HG03064 (cell line): ENCODE measurements around the gene TNIP1.

Source experiments
- ATAC-seq: cut with Tn5 transposase; IDR thresholded peaks from one replicate; pipeline ENCODE4 v1.9.1; 2021; ENCODE audit warnings: low read depth; ENCODE audit not compliant: unreplicated experiment

TNIP1 gene

GRCh38 chr5:151047814-151048425 lies 32.9 kb downstream of the TNIP1 start:
- no peak for ATAC-seq

- no peak for ATAC-seq
Observed at GRCh38 chr5:151042453-151043093, 38.3 kb downstream of the TNIP1 start.

GRCh38 chr5:151041577-151042268 lies 39.1 kb downstream of the TNIP1 start:
- ATAC-seq: no peak

GRCh38 chr5:151040211-151040747 lies 40.6 kb downstream of the TNIP1 start:
- no peak for ATAC-seq

GRCh38 chr5:151039665-151040064 lies 41.2 kb downstream of the TNIP1 start:
- no peak for ATAC-seq

- no peak for ATAC-seq
Observed at GRCh38 chr5:151038801-151039238, 42.0 kb downstream of the TNIP1 start.

GRCh38 chr5:151038412-151038745 lies 42.5 kb downstream of the TNIP1 start:
- ATAC-seq: no peak

GRCh38 chr5:151037561-151038411 lies 43.0 kb downstream of the TNIP1 start:
- no peak for ATAC-seq

- no peak for ATAC-seq
Observed at GRCh38 chr5:151036556-151036955, 44.3 kb downstream of the TNIP1 start.

GRCh38 chr5:151034422-151035379 lies 46.1 kb downstream of the TNIP1 start:
- ATAC-seq: no peak

- no peak for ATAC-seq
Observed at GRCh38 chr5:151033217-151033934, 47.5 kb downstream of the TNIP1 start.

GRCh38 chr5:151031554-151031953 lies 49.3 kb downstream of the TNIP1 start:
- no peak for ATAC-seq

- no peak for ATAC-seq
Observed at GRCh38 chr5:151030379-151030778, 50.5 kb downstream of the TNIP1 start.

- no peak for ATAC-seq
Observed at GRCh38 chr5:151030056-151030336, 50.8 kb downstream of the TNIP1 start.

GRCh38 chr5:151029179-151030055 lies 51.4 kb downstream of the TNIP1 start:
- no peak for ATAC-seq

- ATAC-seq: no peak
Observed at GRCh38 chr5:151028717-151029116, 52.1 kb downstream of the TNIP1 start.

- no peak for ATAC-seq
Observed at GRCh38 chr5:151027961-151028479, 52.8 kb downstream of the TNIP1 start.

- ATAC-seq: no peak
Observed at GRCh38 chr5:151026679-151027078, 54.2 kb downstream of the TNIP1 start.
